Right lung (tissue), 5 donors: ENCODE measurements around the gene NKAIN2. TPM values are rescaled to one million over a fixed set of nuclear protein-coding genes. Genes with fewer than 3 reads are reported as not detected.
"Not testable (repeated sequence)": the region's sequence is repeated elsewhere in the genome, so short reads cannot be mapped to it uniquely, and the experiment has no call there.

Source experiments
- DNase-seq, 2 donors: peaks; one replicate each; pipeline ENCODE4 v3.0.0-alpha.2; 2013
- polyA plus RNA-seq, 5 donors: library from polyadenylated mRNA; unstranded; fragments of 120-200 nt; gene quantifications; one replicate each; pipeline versions ENCODE4 v1.2.1 to v1.2.3, GENCODE V29; 2013; ENCODE audit warnings: inconsistent platforms in 1 of 5, low replicate concordance in 1 of 5; ENCODE audit not compliant: insufficient read length in 5 of 5, insufficient read depth in 1 of 5

NKAIN2 gene
- polyA plus RNA-seq, 5 donors = 8.1 to 27.3 (median 18.8) TPM

DNA sequence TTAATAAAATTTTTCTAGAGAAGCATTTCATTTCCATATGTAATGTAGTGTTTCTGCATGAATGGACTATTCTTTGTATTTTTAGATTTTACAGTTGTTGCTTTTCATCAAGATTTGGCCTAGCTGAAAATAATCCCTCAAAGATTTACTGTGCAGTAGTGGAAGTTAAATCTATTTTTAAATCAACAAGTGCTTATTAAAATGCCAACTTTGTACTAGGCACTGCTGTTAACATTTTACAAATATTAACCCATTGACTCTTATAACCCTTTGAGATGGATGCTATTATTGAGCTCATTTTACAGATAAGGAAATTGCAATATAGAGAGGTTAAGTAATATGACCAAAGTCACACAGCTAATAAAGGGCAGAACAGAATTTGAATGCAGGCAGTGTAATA is 274.5 kb downstream of the NKAIN2 start:
- DNase-seq = no peak

DNA sequence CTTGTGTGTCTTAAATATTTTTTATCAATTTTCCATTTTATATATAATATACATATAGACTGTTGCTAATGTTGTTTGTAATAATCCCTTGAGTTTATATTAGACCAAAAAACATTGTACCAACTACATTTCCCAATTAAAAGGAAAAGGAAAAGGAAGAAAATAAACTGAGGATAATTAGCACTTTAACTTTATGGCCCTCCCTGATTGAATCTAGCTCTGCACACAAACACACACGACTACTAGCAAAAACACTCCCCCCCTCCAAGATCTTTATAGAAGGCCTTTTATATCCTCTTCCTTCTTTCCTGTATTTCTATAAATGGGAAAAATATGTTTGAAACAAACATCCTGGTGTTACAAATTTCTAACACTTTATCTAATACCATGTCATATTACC is 276.8 kb downstream of the NKAIN2 start:
- no peak for DNase-seq

DNA sequence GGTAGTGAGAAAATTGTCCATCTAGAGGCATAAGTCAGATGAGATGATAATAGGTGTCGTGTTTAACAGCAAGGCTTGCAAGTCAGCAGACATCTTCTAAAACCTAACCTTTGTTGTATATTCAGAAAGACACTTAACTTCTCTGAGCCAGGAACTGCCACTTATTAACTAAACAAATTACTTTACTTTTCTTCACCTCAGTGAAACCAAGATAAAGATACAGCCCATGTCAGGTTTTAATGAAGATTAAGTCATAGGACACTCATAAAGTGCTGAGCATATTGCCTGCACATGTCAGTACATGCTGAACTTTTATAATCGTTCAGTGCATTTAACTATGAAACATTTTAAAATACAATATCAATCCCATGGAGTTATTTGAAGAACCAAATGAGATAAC is 286.8 kb downstream of the NKAIN2 start:
- no peak for DNase-seq

DNA sequence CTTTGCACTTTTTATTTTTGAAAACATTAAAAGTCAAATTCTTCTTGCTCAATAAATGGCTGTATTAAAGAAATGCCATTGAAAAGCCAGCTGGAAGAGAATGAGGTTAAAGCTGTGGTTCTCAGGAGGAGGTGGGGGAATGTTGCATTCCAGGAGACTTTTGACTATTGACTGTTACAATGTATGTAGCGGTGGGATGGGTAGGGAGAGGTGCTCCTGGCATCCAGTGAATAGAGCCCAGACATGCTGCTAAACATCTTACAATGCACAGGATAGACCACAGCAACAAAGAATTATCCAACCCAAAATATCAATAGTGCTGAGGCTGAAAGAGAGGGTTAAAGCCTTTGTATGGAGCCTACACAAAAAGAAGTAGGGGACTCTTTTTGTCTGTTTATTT is 295.9 kb downstream of the NKAIN2 start:
- DNase-seq = no peak

DNA sequence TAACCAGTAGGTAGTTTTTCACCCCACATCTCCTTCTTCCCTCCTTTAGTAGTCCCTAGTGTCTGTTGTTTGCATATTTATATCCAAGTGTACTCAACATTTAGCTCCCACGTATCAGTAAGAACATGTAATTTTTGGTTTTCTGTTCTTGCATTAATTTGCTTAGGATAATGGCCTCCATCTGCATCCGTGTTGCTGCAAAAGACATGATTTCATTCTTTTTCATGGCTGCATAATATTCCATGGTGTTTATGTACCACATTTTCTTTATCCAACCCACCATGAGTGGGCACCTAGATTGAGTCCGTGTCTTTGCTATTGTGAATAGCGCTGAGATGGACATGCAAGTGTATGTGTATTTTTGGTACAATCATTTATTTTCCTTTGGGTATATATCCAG is 306.8 kb downstream of the NKAIN2 start:
- no peak for DNase-seq

DNA sequence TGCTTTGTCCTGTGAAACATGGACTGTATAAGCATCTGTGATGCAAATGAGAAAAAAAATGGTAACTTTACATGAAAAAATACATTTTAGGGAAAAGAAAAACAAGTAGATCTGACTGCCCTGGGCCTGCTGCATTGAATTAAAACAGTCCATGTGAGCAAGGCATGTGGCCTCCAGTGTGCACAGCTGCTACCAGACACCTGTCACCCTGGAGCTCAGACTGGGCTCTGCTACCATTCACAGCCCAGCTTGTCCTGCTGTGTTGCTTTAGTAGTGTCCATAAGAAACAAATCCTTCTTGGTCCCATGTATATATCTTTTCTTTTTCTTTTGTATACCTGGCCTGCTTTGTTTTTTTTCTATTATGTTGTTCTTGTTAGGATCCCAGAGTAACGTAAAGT is 315.9 kb downstream of the NKAIN2 start:
- DNase-seq = no peak

DNA sequence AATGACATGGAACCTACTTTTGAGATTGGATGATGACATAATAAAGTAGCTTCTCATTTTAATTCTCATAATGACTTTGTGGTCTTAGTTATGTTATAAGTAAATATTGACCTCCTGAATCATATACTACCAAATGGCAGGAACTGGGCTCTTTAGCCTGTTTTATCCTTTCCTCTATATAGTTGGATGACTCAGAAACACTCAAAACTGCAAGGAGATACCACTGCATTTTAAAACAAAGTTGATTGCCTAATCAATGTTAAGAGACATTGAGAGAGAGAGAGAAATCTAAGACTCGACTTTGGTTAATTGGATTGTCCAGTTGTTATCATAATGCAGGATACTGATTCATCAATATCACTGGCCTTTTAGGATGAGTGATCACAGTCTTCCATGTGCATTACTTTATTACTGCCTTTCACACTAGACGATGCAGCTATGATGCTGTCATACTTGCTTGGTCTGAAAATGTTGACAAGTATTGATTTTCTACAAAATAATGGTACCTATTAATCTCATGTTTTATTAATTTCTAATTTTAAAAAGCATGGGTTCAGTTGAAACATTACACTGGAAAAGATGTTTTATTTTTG is 320.0 kb downstream of the NKAIN2 start:
- no peak for DNase-seq

DNA sequence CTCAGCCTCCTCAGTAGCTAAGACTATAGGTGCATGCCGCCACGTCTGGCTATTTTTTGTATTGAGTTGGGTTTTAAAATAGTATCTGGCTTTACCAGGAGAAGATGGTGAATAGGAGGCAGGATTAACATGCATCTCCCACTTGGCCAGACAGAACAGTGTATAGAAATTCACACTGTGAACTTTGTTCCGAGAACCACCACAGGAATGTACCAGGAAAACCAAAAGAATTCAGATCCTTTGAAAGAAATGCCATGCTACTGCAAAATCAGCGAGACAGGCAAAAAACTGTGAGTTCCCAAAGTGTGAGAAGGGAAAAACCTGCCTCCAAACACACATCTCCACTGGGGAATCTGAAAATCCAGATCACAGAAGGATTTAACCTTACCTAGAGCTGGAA is 327.6 kb downstream of the NKAIN2 start:
- no peak for DNase-seq

DNA sequence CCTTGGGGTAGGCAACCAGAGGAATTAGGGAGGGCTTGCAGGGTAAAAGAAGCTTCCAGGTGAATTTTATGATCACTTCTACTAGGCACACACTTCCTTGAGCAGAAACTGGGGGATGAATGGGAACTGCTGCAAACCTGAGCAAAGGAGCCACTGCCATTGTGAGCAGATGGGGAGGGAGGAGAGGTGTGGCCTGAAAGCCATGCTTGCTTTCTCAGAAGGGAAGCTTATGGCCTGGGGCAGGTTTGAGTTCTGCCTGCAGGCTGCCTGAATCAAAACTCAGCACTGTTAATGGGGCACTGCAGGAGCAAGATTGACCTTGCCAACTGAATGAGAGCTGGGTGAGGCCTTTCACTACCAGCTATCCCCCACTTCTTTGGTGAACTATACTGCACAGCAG is 328.1 kb downstream of the NKAIN2 start:
- DNase-seq = no peak

DNA sequence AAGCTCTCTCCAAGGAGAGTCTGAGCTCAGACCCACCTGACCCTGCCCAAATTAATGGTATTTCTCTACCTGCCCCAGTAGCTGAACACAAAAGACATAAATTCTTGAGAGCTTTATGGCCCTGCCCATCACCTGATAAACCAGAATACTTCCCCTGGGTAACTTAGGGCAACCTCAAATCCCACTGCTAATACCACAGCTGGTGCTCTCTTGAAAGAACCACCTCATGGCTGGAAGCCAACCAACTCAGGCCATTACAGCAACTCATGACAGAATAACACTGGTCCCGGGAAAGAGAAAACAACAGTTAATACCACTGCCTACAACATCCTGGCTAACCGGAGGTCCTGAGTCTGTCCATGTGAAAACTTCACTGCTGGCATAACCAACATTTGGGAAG is 328.6 kb downstream of the NKAIN2 start:
- DNase-seq = no peak

DNA sequence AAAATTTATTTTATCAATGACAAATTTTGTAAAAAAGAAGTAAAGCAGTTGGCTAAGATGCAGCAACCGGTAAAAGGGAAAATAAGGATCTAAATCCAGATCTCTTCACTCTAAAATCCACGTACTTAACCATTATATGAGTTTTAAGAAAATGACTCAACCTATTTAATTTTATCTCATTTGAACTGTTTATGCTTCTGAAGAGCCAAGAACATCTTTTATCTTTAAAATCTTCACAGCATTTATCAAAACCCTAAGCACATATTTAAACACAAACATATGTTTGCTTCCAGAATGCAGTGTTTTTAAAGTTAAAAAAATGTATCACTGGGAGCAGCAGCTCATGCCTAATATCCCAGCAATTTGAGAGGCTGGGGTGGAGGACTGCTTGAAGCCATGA is 339.2 kb downstream of the NKAIN2 start:
- no peak for DNase-seq

DNA sequence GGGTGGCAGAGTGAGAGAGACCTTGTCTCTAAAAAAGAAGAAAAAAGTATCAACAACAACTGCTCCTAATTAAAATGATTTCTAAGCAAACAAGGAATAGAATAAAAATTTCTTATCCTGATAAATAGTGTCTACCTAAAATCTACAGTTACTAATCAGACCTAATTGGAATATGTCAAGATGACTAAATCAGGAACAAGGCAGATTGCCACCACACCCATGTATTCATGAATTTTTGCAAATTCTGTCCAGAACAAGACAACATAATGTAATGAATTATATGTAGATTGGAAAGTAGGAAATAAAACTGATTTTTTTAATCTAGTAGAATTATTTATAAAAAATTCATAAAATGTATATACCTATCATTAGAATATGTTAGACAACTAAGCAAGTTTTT is 339.8 kb downstream of the NKAIN2 start:
- no peak for DNase-seq

DNA sequence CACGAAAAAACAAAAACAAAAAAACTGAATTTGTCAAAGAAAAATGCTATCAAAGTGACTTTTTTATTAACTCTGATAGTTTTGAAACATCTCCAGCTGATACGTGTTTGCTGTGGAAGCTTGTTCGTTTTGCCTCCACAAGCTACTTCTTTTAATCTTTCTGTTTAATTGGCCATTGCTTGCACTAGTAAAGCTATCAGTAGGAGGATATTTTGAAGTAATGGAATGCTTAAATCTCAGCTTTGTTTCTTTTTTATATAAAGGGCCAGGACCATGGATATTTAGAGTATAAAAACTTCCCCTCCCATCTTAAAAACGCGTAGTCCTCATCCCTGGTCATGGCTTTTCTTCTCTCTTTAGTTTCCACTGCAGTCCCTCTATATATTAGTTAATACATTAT is 344.0 kb downstream of the NKAIN2 start:
- DNase-seq = no peak

DNA sequence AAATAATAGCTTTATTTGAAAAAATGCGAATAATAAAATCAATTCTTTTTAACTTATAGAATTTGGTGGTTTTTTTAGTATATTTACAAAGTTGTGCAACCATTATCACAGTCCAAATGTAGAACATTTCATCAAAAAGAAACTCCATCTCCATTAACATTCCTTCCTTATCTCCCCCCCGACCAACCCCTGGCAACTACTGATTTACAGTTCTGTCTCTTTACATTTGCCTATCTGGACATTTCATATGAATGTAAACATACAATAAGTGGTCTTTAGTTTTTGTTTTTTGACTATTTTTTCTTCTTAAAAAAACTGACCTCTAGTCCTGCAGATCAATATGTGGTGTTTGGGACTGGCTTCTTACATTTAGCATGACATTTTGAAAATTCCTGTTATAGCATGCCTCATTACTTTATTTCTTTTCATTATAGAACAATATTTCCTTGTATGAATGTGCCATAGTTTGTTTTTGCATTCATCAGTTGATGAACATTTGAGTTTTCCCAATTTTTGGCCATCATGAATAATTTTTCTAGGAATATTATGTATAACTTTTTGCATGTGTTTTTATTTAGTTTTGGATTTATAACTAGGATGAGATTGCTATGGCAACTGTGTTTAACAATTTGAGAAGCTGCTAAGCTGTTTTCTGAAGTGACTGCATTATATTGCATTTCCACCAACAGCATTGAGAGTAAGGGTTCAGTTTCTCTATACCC is 344.7 kb downstream of the NKAIN2 start:
- peak in 1 of 2 donors; percentile 35 for DNase-seq

DNA sequence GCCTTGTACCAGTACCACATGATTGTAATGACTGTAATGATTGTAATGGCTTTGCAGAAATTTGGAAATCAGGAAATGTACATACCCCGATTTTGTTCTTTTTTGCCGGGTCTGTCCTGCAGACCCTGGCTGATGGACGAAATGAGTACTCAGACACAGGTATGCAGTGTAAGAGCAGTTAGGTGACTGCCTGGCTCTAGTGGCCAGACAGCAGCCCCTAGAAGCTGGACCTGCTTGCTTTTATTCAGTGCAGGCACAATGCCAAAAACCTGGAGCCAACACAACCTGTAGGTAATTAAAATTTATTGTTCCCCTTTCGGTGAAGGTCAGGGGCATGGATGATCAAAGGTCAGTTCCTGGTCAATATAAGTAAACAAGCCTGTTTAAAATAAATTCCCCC is 346.0 kb downstream of the NKAIN2 start:
- DNase-seq = no peak

DNA sequence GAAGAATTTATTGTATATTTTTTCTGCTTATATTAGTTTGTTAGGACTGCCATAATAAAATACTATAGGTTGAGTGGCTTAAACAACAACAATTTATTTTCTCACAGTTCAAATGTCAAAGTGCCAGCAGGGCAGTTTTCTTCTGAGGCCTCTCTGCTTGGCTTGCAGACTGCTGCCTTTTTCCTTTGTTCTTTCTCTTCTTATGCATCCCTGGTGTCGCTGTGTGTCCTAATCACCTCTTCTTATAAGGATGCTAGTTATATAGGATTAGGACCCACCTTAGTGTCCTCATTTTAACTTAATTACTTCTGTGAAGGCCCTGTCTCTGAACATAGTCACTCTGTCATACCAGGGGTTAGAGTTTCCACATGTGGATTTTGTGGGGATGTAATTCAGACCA is 354.4 kb downstream of the NKAIN2 start:
- no peak for DNase-seq

DNA sequence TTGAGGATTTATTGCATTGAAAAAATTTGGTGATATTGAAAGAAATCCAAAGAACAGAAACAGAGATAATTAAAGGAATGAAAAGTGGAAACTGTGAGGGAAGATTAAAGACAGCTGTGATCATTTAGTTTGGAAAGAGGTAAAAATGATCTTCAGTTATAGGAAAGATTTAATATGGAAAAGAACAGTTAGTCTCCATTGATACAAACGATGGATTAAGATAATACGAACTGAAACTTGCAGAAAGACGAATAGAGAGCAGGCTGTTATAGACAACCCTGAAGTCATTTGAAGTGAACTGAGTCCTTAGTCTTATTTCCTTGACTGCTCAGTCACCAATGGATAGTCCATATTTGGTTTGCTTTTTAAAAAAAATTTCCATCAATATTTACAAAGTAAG is 360.0 kb downstream of the NKAIN2 start:
- no peak for DNase-seq

DNA sequence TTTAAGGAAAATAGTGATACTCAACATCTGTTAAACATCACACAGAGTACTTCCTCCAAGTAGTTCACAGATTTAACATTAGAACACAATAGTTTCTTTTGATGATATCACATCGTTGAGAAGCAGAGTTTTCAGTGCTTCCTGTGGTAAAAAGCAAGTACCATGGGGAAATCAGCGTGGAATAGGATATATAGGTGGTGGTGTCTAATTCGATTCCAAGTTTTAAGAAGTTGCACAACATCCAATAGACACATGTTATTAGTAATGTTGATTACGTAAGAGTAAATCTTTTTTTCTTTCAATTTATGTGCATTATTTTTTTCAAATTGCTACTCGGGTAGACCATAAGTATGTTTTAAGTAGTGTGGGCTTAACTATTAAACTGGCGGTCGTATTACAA is 360.7 kb downstream of the NKAIN2 start:
- peak in 1 of 2 donors; percentile 45 for DNase-seq

DNA sequence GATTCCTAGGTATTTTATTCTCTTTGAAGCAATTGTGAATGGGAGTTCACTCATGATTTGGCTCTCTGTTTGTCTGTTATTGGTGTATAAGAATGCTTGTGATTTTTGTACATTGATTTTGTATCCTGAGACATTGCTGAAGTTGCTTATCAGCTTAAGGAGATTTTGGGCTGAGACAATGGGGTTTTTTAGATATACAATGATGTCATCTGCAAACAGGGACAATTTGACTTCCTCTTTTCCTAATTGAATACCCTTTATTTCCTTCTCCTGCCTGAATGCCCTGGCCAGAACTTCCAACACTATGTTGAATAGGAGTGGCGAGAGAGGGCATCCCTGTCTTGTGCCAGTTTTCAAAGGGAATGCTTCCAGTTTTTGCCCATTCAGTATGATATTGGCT is 363.6 kb downstream of the NKAIN2 start:
- DNase-seq = not testable (repeated sequence)

DNA sequence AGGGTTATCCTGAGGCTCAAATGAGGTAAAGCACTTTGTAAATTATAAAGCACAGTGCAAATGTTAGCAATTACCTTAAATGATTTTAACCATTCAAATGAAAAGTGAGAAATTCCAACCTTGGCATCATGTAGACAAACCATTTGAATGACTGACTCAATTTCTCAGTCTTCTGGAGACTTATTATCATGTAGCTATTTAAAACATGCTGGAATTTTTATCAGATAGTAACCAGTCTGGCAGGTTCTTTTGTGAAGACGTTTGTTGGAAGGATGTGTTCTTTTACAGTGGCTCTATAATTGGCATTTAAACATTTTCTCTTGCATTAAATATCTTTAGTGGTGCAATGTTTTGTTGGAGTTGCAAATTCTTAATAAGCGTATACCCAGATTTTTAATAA is 386.6 kb downstream of the NKAIN2 start:
- no peak for DNase-seq

DNA sequence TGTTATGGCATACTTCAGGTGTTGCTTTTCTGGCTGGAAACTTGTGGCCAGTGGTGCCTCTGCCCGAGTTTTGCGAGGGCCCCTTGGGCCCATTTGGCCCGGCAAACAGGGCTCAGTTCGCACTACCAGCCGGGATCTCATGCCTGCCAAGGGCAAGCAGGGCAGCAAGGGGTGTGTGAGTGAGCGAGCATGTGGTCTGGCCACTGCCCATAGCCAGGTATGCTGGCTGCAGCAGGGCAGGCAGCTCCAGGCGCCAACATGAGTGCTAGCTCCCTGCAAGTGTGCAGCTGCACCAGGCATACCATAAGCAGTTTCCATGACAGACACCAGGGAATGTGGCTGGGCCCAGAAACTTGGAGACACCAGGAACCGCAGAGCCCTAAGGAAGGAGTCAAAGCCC is 389.5 kb downstream of the NKAIN2 start:
- no peak for DNase-seq

DNA sequence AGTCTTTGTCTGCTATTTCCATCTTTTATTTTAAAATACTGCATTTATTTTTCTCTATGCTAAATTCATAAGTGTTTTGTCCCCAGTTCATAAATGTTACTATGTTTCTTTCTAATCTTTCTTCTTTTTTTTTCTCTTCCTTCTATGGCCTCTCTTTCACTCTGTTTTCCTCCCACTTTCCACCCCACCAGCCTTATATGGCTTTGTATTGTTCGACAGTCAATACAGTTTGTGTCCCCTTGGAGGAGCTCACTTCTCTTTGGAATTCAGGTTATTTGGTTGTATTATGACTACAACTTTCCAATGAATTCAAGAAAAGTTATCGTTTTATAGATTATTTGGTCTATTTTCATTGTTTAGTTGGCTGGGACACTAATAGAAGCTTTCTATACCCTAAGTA is 393.5 kb downstream of the NKAIN2 start:
- no peak for DNase-seq

DNA sequence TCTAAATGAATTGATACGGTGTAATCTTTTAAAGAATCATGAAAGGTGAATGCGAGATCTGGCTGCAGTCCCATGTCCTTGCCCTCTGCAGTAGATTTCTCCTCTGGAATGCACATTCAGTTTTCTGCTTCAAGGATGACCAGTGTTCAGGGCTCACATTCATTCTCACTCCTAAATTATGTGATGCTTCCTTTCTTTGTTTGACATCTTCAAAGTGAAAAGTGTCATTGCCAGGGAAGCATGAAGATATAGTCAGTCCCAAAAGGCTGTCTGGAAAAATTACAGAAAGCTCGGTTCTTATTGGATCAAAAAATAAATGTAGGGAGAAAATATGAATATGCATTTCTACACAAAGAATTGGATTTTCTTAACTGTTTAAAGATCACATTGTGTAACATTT is 395.6 kb downstream of the NKAIN2 start:
- DNase-seq = no peak

DNA sequence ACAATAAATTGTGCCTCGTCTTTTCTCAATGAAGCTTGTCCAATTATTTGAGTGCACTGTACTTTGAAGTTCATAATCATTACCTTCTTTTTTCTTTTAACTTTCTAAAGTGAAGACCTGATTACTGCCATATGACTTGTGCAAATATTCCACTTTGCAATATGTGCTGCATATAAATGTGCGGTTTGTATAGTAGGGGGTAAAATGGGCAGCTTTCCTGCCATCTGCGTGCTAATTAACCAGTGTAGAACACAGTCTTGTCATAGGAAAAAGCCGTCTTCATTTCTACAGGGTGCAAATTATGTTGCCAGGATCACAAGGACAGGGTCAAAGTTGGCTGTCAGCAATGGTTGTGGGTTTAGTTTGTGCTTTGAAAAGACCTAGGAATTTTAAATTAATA is 397.0 kb downstream of the NKAIN2 start:
- DNase-seq = no peak
